ENCODE results near the gene RYK.

DNA sequence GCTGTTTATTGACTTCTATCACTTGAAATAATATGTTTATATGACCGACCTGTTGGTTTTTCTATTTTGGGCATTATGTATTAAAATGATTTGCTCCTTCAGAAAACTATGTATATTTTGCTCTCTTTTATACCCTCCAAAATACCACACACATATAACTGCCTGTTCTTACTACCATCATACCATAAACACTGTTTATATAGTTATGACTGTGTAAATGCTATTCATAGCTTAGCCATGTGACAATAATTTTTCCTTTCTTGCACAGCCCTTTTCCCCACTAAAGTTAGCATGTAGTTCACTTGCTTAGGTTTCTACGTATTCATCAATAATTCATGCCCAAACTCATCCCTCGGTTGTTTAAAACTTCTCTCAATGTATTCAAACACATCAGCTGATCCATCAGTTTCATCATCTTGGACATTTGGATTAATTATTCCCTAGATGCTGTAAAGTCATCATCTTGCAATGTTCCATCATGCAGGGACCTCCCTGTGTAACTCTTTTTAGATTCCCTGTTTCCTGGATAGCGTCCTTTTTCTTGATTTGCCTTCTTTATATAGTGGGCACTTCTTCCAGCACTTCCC is 8.2 kb upstream of the RYK start:
- TF ChIP-seq, protein P1, sequence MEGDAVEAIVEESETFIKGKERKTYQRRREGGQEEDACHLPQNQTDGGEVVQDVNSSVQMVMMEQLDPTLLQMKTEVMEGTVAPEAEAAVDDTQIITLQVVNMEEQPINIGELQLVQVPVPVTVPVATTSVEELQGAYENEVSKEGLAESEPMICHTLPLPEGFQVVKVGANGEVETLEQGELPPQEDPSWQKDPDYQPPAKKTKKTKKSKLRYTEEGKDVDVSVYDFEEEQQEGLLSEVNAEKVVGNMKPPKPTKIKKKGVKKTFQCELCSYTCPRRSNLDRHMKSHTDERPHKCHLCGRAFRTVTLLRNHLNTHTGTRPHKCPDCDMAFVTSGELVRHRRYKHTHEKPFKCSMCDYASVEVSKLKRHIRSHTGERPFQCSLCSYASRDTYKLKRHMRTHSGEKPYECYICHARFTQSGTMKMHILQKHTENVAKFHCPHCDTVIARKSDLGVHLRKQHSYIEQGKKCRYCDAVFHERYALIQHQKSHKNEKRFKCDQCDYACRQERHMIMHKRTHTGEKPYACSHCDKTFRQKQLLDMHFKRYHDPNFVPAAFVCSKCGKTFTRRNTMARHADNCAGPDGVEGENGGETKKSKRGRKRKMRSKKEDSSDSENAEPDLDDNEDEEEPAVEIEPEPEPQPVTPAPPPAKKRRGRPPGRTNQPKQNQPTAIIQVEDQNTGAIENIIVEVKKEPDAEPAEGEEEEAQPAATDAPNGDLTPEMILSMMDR (IDR thresholded peaks at IDR 0.05), result no peak
- TF ChIP-seq, protein P2, sequence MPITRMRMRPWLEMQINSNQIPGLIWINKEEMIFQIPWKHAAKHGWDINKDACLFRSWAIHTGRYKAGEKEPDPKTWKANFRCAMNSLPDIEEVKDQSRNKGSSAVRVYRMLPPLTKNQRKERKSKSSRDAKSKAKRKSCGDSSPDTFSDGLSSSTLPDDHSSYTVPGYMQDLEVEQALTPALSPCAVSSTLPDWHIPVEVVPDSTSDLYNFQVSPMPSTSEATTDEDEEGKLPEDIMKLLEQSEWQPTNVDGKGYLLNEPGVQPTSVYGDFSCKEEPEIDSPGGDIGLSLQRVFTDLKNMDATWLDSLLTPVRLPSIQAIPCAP (CRISPR knock-in tag; IDR thresholded peaks at IDR 0.05), result no peak
- TF ChIP-seq, protein P3, sequence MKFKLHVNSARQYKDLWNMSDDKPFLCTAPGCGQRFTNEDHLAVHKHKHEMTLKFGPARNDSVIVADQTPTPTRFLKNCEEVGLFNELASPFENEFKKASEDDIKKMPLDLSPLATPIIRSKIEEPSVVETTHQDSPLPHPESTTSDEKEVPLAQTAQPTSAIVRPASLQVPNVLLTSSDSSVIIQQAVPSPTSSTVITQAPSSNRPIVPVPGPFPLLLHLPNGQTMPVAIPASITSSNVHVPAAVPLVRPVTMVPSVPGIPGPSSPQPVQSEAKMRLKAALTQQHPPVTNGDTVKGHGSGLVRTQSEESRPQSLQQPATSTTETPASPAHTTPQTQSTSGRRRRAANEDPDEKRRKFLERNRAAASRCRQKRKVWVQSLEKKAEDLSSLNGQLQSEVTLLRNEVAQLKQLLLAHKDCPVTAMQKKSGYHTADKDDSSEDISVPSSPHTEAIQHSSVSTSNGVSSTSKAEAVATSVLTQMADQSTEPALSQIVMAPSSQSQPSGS (CRISPR knock-in tag; IDR thresholded peaks at IDR 0.05; ENCODE audit: borderline replicate concordance, low read depth), result no peak
- TF ChIP-seq RORB (CRISPR knock-in tag; IDR thresholded peaks at IDR 0.05) (no peak), SOX15 (CRISPR knock-in tag; IDR thresholded peaks at IDR 0.05) (no peak)
- TF ChIP-seq, protein P4, sequence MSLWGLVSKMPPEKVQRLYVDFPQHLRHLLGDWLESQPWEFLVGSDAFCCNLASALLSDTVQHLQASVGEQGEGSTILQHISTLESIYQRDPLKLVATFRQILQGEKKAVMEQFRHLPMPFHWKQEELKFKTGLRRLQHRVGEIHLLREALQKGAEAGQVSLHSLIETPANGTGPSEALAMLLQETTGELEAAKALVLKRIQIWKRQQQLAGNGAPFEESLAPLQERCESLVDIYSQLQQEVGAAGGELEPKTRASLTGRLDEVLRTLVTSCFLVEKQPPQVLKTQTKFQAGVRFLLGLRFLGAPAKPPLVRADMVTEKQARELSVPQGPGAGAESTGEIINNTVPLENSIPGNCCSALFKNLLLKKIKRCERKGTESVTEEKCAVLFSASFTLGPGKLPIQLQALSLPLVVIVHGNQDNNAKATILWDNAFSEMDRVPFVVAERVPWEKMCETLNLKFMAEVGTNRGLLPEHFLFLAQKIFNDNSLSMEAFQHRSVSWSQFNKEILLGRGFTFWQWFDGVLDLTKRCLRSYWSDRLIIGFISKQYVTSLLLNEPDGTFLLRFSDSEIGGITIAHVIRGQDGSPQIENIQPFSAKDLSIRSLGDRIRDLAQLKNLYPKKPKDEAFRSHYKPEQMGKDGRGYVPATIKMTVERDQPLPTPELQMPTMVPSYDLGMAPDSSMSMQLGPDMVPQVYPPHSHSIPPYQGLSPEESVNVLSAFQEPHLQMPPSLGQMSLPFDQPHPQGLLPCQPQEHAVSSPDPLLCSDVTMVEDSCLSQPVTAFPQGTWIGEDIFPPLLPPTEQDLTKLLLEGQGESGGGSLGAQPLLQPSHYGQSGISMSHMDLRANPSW (CRISPR knock-in tag; conservative IDR thresholded peaks at IDR 0.05; ENCODE audit: low read depth), result no peak
- TF ChIP-seq, protein P5, sequence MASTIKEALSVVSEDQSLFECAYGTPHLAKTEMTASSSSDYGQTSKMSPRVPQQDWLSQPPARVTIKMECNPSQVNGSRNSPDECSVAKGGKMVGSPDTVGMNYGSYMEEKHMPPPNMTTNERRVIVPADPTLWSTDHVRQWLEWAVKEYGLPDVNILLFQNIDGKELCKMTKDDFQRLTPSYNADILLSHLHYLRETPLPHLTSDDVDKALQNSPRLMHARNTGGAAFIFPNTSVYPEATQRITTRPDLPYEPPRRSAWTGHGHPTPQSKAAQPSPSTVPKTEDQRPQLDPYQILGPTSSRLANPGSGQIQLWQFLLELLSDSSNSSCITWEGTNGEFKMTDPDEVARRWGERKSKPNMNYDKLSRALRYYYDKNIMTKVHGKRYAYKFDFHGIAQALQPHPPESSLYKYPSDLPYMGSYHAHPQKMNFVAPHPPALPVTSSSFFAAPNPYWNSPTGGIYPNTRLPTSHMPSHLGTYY (CRISPR knock-in tag; IDR thresholded peaks at IDR 0.05), result no peak
